Hematopoietic multipotent progenitor cell treated with erythropoietin and hydrocortisone succinate and interleukin-3 and kit ligand, for 17 days (in vitro differentiated cells): ENCODE results near the gene GTPBP1.

Experiments used
- DNase-seq: peaks from one replicate; pipeline ENCODE4 v3.0.0-alpha.2; 2015; ENCODE audit warnings: low spot score

GTPBP1 gene

DNA sequence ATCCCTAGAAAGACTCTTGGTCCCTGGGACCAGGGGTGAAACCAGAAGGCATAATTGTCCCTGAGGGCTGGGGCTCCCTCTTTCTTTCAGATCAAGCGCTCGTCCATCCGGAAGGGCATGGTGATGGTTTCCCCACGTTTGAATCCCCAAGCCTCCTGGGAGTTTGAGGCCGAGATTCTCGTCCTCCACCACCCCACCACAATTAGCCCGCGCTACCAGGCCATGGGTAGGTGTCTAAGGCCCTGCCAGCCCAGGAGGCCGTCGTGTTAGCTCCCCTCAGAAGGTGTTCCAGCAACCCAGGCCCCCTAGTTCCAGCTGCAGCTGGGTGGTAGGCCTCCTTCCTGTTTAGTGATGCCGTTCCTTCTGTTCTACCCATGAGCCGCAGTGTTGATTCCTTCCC lies 21.4 kb downstream of the GTPBP1 start:
- no peak for DNase-seq

- no peak for DNase-seq
Measured at GRCh38 chr22:38727530-38728451, 22.0 kb downstream of the GTPBP1 start.

DNA sequence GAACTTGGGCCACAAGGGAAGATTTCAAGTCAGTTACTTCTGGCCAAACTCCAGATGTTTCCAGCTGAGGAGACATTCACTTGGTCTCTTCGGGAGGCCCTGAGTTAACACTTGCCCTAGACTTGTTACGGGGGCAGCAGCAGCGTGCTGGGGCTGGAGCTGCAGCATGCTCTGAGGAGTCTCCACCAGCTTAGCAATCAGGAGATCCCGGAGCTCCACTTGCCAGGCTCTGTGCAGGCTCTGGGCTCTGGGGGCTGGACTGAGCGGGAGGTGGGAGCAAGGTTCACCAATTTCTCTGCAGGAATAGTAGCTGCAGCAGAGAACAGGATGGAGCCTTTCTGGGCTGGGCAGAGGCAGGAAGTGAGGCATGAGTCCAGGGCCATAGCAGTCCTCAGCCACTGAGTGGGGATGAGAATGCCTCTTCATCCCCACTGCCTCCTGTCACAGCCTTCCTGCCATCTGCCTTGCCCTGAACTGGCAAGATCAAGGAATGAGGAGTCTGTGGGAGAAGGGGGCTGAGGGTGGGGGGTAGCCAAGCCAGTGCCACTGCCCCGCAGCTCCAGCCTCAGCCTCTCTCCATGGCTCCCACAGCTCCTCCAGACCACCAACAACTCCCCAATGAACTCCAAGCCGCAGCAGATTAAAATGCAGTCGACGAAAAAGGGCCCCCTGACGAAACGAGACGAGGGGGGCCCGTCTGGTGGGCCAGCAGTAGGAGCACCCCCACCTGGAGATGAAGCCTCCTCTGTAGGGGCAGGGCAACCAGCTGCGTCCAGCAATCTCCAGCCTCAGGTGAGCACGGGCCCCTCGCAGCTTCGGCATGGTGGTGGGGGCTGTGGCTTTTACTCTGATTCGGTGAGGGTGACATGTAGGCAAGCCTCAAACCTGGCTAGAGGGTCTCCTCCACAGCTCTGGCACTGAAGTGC lies 23.4 kb downstream of the GTPBP1 start:
- DNase-seq, result no peak

GRCh38 chr22:38729946-38730345 lies 24.2 kb downstream of the GTPBP1 start:
- no peak for DNase-seq

DNA sequence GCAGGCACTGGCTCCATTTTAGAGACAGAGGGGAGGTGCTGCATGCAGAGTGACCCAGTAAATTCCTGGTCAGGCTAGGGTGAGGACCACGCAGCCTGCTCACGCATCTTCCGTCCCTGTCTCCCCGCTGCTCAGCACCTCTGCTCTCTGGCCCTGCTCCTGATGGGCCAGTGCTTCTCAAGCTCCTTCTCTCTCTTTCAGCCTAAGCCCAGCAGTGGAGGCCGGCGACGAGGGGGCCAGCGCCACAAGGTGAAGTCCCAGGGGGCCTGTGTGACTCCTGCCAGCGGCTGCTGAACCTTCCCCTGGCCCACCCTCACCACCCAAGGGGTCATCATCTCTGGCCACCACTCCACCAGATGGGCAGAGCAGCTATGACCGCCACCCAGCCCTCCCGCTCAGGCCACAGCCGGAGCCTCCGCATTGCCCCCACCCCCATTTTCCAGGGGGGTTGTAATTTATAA lies 24.7 kb downstream of the GTPBP1 start:
- no peak for DNase-seq

DNA sequence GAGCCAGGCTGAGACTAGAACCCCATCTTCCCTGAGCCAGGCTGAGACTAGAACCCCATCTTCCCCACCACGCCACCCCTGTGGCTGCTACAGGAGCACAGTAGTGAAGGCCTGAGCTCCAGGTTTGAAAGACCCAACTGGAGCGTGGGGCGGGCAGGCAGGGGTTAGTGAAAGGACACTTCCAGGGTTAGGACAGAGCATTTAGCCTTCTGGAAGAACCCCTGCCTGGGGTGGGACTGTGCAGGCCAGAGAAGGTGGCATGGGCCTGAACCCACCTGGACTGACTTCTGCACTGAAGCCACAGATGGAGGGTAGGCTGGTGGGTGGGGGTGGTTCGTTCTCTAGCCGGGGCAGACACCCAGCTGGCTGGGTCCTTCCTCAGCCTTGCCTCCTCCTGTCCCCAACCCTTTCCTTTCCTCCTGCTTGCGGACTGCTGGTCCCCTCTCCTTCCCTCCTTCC lies 26.0 kb downstream of the GTPBP1 start:
- no peak for DNase-seq

- DNase-seq, result no peak
Measured at GRCh38 chr22:38732251-38732815, 26.6 kb downstream of the GTPBP1 start.

GRCh38 chr22:38733329-38733723 lies 27.6 kb downstream of the GTPBP1 start:
- DNase-seq, result peak; percentile 74

DNA sequence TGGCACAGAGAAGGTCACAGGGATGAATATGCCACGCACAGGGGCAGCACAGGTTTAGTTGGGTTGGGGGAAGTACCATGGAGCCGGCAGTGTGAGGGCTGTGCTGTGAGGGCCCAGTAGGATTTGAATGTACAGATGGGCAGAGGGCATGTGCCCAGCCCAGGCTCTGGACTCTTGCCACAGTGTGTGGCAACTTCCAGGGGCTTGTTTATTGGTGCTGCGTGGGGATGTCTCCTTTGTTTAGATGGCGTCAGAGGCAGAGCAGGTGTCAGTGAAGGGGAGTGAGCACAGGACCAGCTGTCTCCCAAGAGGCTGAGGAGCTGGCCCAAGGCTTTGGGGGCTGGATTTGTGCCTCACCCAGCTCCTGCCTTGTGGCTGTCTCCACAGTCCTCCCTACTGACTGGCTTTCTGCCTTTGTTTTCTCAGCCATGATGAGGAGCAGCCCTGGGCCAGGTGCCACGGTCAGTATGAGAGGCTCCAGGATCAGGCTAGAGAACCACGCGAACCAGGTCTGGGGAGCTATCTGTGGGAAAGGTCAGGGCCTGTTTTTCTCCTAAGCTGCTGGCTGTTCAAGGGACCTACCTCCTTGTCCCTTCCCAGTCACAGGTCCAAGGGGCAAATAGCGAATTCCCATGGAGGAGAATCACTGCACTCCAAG lies 28.1 kb downstream of the GTPBP1 start:
- DNase-seq, result no peak

GRCh38 chr22:38734421-38735100 lies 28.8 kb downstream of the GTPBP1 start:
- DNase-seq, result no peak

GRCh38 chr22:38735126-38735464 lies 29.4 kb downstream of the GTPBP1 start:
- no peak for DNase-seq

- DNase-seq, result no peak
Measured at GRCh38 chr22:38735465-38736256, 29.9 kb downstream of the GTPBP1 start.

- DNase-seq, result no peak
Measured at GRCh38 chr22:38736257-38736570, 30.5 kb downstream of the GTPBP1 start.

DNA sequence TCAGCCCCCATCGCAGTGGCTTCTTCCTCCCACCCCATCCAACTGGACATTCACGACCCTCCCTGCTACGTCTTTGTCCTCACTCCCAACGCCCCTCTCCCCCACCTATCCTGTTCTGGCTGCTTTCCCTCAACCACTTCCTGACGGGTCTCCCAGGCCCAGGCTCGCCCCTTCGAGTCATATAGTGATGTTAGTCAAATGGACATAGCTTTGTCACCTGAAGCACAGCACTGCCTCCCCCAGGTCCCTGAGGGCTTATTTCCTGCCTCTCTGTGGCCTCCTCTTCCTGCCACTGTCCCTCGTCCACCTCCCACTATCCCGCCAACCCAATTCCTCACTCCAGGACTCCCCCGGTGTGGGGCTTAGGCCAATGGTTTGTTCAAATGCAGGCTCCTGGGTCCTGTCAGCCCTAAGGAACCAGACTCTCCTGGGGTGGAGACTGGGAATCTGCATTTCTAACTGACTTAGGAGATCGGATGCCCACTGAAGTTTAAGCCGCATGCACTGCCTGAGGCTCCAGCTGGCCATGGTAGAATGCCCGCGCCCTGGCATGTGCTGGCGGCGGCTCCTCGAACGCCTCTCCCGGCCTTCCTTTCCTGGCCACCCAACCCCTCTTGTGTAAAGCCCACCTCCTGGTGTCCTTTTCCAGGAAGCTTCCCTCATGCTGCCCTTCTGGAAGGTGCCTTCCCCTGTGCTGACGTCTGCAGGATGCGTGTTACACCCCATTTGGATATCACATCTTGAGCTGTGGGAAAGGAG lies 31.7 kb downstream of the GTPBP1 start:
- DNase-seq, result no peak

DNA sequence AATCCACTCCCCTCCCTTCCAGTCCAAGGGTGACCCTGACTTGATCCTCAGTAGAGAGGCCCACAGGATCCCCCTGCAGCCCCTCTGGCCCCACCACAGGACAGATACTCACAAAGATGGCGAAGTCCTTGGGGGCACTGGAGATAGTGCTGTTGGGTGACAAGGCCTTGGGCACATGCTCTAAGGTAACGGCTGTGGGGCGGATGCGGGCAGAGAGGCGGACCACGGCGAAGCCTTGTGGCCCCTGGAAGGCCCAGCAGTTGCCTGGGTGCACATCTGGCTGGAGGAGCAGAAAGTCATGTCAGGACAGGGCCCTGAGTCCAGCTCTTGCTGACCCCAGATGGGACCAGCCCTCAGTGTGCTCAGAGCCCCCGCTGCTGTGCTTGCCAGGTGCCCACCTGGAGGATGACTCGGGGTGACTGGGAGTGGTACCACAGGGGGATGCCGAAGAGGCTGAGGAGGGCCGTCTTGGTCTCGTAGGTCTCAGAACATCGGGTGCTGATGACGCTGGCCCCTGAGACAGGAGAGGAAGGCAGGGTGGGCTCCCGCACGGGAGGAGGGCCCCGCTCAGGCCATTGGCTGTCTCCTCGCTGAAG lies 32.8 kb downstream of the GTPBP1 start:
- DNase-seq, result no peak

DNA sequence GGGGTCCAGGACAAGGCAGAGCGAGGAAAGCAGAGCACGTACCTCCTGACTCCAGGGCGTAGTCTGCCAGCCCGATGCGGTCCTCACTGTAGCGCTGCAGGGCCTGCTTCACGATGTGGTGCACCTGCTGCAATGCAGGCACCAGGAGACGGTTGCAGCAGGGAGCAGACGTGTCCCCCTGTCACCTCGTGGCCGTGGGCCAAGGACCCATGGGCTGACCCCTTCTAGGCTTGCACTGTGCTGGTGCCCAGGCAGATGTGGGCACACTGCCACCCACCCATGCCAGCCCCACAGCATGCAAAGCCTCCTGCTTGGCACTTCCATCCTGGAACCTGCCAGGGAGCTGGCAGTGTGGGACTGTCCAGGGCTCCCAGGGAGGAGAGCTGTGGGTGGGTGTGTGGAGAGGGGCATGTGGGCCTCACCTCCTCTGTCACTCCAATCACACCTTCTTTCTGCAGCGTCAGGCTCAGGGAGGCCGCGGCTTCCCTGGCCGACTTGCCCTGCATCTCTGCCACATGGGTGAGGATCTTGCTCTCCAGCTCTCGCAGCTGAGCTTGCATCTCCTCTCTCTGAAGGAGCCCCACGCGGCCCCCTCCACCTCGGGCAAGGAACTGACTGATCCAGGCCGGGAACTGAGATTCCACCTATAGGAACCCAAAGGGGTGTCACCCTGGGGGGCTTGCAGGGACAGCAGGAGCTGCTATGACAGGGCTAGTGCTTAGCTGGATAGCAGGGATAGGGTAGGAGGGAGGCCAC lies 33.7 kb downstream of the GTPBP1 start:
- DNase-seq, result no peak

DNA sequence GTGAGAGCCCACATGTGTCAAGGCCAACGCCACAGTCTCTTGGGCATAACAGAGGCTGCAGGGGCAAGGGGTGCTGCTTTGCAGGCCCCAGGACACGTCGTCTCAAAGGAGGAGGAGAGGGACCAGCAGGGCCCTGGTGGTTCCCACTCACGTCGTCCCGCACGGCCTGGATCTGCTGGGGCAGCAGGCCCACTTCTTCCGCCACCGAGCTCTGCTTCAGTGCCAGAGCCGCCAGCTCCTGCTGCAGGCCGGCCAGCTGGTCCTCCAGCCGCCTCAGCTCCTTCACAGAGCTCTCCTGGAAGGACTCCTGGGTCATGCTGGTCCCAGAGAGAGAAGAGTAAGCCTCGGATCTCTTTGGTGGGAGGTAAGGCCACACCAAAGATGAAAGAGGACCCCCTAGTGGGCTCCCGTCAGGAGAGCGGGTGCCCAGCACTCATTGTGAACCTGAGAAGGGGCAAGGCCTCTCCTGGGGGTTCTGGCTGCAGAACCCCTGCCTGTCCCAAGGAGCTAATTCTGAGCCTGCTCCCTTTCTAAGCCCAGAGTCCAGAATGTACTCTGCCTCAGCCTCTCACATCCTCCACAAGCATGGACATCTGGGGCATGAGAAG lies 34.5 kb downstream of the GTPBP1 start:
- DNase-seq, result no peak

DNA sequence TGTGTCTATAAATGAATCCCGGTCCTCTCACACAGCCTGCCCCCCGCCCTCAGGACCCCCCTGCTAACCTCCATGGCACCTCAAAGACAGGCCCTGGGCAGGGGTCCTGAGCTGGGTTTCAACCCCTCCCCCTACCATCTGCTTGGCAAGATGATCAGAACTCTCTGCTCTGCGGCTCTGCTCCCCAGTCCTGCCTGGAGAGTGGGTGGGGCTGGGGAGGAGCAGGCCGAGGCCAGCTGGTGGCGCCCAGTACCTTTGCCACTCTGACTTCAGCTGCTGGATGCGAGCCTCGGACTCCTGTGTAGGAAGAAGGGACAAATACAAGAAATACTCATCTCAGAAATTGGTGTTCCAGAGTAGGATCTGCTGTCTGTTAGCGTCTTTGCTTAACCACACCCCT lies 35.0 kb downstream of the GTPBP1 start:
- DNase-seq, result no peak
